ENCODE data around the gene GPR148. TPM values are rescaled to one million over a fixed set of nuclear protein-coding genes. Genes with fewer than 3 reads are reported as not detected.

Gene GPR148
- total RNA-seq, 1 experiment from 2014 or later: not detected

GRCh38 chr2:130737592-130737991 is 8.7 kb downstream of the GPR148 start:
- Histone ChIP-seq H2AK5ac (ENCODE audit: insufficient read length, low read length) (no peak overlapping the region), H3K9ac (ENCODE audit: extremely low read depth, insufficient read length, low read length) (no peak overlapping the region), H2BK20ac (ENCODE audit: low read depth, low read length, poor library complexity, severe bottlenecking) (no peak overlapping the region), H3K4ac (ENCODE audit: low read depth, low read length) (no peak overlapping the region), H4K5ac (ENCODE audit: insufficient read length, low read depth, low read length) (no peak overlapping the region), H3K4me2 (ENCODE audit: insufficient read depth, insufficient read length, low read length) (no peak overlapping the region), H3K79me1 (ENCODE audit: insufficient read depth, low read depth, low read length, poor library complexity, severe bottlenecking) (no peaks in the 10 kb centered on the region), H4K20me1 (ENCODE audit: control insufficient read depth, insufficient read depth, insufficient read length) (no peaks in the 10 kb centered on the region), H3K27me3 (ENCODE audit: insufficient read depth, low read length) (no peaks in the 10 kb centered on the region), H2BK5ac (ENCODE audit: insufficient read length, low read length) (no peak overlapping the region), H3K18ac (ENCODE audit: insufficient read length, low read depth, low read length) (no peak overlapping the region), H4K91ac (ENCODE audit: insufficient read length, low read depth, low read length) (no peak overlapping the region), H2BK120ac (ENCODE audit: low read depth, low read length, poor library complexity, severe bottlenecking) (no peak overlapping the region), H4K8ac (replicated peaks; ENCODE audit: insufficient read length, low read depth, low read length) (no peak overlapping the region), H3K79me2 (ENCODE audit: insufficient read depth, low read length) (no peaks in the 10 kb centered on the region), H3K14ac (ENCODE audit: insufficient read depth, low read length) (no peak overlapping the region), H3K9me3 (ENCODE audit: control insufficient read depth, low read depth, low read length) (no peaks in the 10 kb centered on the region), H2BK15ac (ENCODE audit: low read depth, low read length) (no peak overlapping the region), H3K56ac (ENCODE audit: insufficient read length, low read depth, low read length) (no peak overlapping the region), H2AFZ (ENCODE audit: low read length) (no peak overlapping the region), H3K23ac (ENCODE audit: insufficient read length, low read depth, low read length) (no peak overlapping the region), H3K27ac (ENCODE audit: insufficient read length, low read depth, low read length) (no peak overlapping the region), H2BK12ac (ENCODE audit: insufficient read length, low read depth, low read length) (no peak overlapping the region), H3K4me1 (ENCODE audit: insufficient read depth, low read length) (no peaks in the 10 kb centered on the region), H3T11ph (ENCODE audit: low read length) (no peak overlapping the region), H3K23me2 (ENCODE audit: insufficient read length, low read depth, low read length, poor library complexity, severe bottlenecking) (no peaks in the 10 kb centered on the region)
- no peak overlapping the region for H3K27ac Mint-ChIP-seq
- H3K4me3 Mint-ChIP-seq: no peak overlapping the region
- peaks cover 2 to 5% of the 10 kb centered on the region in 2 experiments; a peak in 3 of 5 replicates for H3K9me3 Mint-ChIP-seq
- peaks cover 4% of the 10 kb centered on the region; the same call in 1 of the 2 replicates for H3K27me3 Mint-ChIP-seq (ENCODE audit: low read depth)
- no peak for DNase-seq
- peaks cover 0 to 5% of the 10 kb centered on the region in 2 experiments; a peak in 3 of 4 replicates for H3K4me1 Mint-ChIP-seq
- TF ChIP-seq CTCF (conservative IDR thresholded peaks at IDR 0.05): no peak
- no CpG with 5 or more reads among the region's 14 CpGs for WGBS (ENCODE audit: extremely low coverage, insufficient read length, low lambda C conversion rate)
- no peaks in the 10 kb centered on the region for H3K36me3 Mint-ChIP-seq (ENCODE audit: insufficient read depth in 1 of 3, low read depth in 3 of 3)

All from H9 (cell line).